Hepatocyte (in vitro differentiated cells): ENCODE data around the gene RPL35. TPM values are rescaled to one million over a fixed set of nuclear protein-coding genes. Genes with fewer than 3 reads are reported as not detected.

Experiments
- DNase-seq: peaks from one replicate; pipeline ENCODE4 v3.0.0-alpha.2; 2016; ENCODE audit warnings: low spot score
- H2AFZ ChIP-seq: fragments of 200-600 bp; sonication (generic); 2 replicates; pipeline ENCODE4 v1.6.0; 2016; ENCODE audit warnings: antibody characterized with exemption, mild to moderate bottlenecking
- H3K27ac ChIP-seq: fragments of 200-600 bp; sonication (generic); 2 replicates; pipeline ENCODE4 v1.5.1; 2016; ENCODE audit warnings: mild to moderate bottlenecking
- H3K27me3 ChIP-seq: fragments of 200-600 bp; sonication (generic); 2 replicates; pipeline ENCODE4 v1.6.1; 2016
- H3K36me3 ChIP-seq: fragments of 200-600 bp; sonication (generic); replicated peaks from 2 replicates; pipeline ENCODE4 v1.5.1; 2016; ENCODE audit warnings: low read depth; ENCODE audit not compliant: insufficient read depth
- H3K4me1 ChIP-seq: fragments of 200-600 bp; sonication (generic); 2 replicates; pipeline ENCODE4 v1.5.1; 2016; ENCODE audit warnings: mild to moderate bottlenecking, moderate library complexity; ENCODE audit not compliant: insufficient read depth
- H3K4me2 ChIP-seq: fragments of 200-600 bp; sonication (generic); 2 replicates; pipeline ENCODE4 v1.6.0; 2016
- H3K4me3 ChIP-seq: fragments of 200-600 bp; sonication (generic); 2 replicates; pipeline ENCODE4 v1.5.1; 2016; ENCODE audit warnings: mild to moderate bottlenecking
- H3K79me2 ChIP-seq: fragments of 200-600 bp; sonication (generic); 2 replicates; pipeline ENCODE4 v1.6.0; 2017; ENCODE audit warnings: mild to moderate bottlenecking
- H3K9me2 ChIP-seq: fragments of 200-600 bp; sonication (generic); replicated peaks from 2 replicates; pipeline ENCODE4 v1.6.0; 2017; ENCODE audit warnings: mild to moderate bottlenecking; ENCODE audit not compliant: insufficient read depth
- H3K9me3 ChIP-seq: fragments of 200-600 bp; sonication (generic); 2 replicates; pipeline ENCODE4 v1.5.1; 2016; ENCODE audit warnings: low read depth, mild to moderate bottlenecking
- H4K20me1 ChIP-seq: fragments of 200-600 bp; sonication (generic); 2 replicates; pipeline ENCODE4 v1.6.0; 2016; ENCODE audit warnings: mild to moderate bottlenecking; ENCODE audit not compliant: insufficient read depth, poor library complexity, severe bottlenecking
- EZH2 ChIP-seq: fragments of 200-600 bp; sonication (generic); IDR thresholded peaks from 2 replicates; pipeline ENCODE4 v1.6.1; 2016; ENCODE audit warnings: antibody characterized with exemption, mild to moderate bottlenecking, borderline replicate concordance
- EZH2phosphoT487 ChIP-seq: fragments of 200-600 bp; sonication (generic); IDR thresholded peaks from one replicate; pipeline ENCODE4 v1.6.1; 2018; ENCODE audit warnings: antibody characterized with exemption, mild to moderate bottlenecking, low read depth, moderate library complexity; ENCODE audit not compliant: unreplicated experiment, severe bottlenecking
- WGBS: methylation state at CpG from one replicate; pipeline ENCODE4 v1.1.6; 2016; ENCODE audit warnings: low lambda C conversion rate; ENCODE audit errors: missing lambda C conversion rate; 5-methylcytosine and 5-hydroxymethylcytosine counted together
- polyA plus RNA-seq: library from polyadenylated mRNA; unstranded; fragments of >200 nt; fragmentation: Nextera tagmentation; extraction: Ambion mirVana; gene quantifications from 2 replicates; pipeline ENCODE4 v1.2.1, GENCODE V29; 2016
- total RNA-seq: library from RNA; depleted of rRNA; stranded (reverse); fragments of >200 nt; gene quantifications from 2 replicates; pipeline ENCODE4 v1.2.3, GENCODE V29; 2014
- TF ChIP-seq, protein P1 (sequence below): fragments of 200-600 bp; sonication (generic); IDR thresholded peaks from 2 replicates; pipeline ENCODE4 v1.5.1; 2016; ENCODE audit warnings: antibody characterized with exemption, mild to moderate bottlenecking; ENCODE audit not compliant: poor library complexity

The RPL35 gene
- total and polyA plus RNA-seq, 2 experiments from 2014 or later = 927 to 1,257 TPM

DNA sequence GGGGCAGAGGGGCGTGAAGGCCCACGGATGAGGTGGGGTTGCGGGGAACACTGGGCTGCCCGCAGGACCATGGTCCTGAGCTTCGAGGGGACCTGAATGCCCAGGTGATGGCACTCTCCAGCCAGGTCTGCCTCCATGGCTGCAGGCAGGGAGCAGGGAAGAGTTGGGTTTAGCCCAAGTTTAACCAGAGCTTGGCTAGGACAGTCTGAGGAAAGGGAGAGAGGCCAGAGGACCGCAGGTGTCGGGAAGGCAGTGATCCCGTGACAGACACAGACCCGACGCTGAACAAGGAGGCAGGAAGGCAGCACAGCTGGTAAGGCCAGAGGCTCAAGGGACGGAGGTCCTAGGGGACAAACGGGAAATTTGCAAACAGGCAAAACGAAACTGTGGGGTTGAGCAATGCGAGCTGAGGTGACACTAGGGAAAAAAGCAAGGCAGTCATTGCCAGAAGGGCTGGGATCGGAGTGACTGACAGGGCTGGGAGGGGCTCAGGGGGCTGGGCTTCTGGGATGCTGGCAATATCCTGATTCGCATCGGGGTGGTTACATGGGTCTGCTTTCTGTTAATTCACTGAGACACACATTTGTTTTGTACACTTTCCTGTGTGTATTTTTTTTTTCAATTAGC lies 25.2 kb upstream of the RPL35 start:
- Histone ChIP-seq H3K79me2 (no peaks in the 10 kb centered on the region), H4K20me1 (no peaks in the 10 kb centered on the region), H3K9me2 (no peaks in the 10 kb centered on the region), H2AFZ (no peak overlapping the region), H3K36me3 (no peaks in the 10 kb centered on the region), H3K4me3 (no peak overlapping the region), H3K9me3 (no peaks in the 10 kb centered on the region), H3K27ac (no peak overlapping the region), H3K27me3 (no peaks in the 10 kb centered on the region), H3K4me2 (no peak overlapping the region), H3K4me1 (no peaks in the 10 kb centered on the region)
- TF ChIP-seq, protein P1, sequence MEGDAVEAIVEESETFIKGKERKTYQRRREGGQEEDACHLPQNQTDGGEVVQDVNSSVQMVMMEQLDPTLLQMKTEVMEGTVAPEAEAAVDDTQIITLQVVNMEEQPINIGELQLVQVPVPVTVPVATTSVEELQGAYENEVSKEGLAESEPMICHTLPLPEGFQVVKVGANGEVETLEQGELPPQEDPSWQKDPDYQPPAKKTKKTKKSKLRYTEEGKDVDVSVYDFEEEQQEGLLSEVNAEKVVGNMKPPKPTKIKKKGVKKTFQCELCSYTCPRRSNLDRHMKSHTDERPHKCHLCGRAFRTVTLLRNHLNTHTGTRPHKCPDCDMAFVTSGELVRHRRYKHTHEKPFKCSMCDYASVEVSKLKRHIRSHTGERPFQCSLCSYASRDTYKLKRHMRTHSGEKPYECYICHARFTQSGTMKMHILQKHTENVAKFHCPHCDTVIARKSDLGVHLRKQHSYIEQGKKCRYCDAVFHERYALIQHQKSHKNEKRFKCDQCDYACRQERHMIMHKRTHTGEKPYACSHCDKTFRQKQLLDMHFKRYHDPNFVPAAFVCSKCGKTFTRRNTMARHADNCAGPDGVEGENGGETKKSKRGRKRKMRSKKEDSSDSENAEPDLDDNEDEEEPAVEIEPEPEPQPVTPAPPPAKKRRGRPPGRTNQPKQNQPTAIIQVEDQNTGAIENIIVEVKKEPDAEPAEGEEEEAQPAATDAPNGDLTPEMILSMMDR = no peak
- TF ChIP-seq EZH2phosphoT487 (no peak), EZH2 (no peak)
- 88% methylated on average over 13 of the region's 17 CpGs for WGBS
- no peak for DNase-seq

DNA sequence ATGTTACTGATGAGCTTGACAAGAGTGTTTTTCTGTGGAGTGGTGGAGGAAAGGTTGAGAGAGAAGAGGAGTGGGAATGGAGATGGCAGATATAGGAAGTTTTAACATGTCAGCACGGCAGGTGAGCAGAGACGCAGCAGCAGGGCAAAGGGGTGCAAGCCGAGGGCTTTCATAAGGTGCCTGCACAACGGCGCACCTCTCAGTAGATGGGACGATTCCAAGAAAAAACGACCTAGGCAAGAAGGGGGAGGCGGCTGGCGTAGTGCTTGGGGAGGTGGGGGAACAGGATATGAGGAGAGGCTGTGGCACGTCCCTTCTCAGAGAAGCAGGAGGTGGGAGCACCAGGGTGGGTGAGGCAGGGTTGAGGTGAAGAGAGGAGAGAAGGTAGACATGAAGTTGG lies 24.7 kb upstream of the RPL35 start:
- no peaks in the 10 kb centered on the region for H3K9me2 ChIP-seq
- WGBS = 97% methylated on average over 10 of the region's 10 CpGs
- no peaks in the 10 kb centered on the region for H3K27me3 ChIP-seq
- H3K4me2 ChIP-seq = no peak overlapping the region
- TF ChIP-seq EZH2phosphoT487 (no peak), EZH2 (no peak)
- TF ChIP-seq, protein P1 = no peak
- H3K4me3 ChIP-seq = no peak overlapping the region
- no peaks in the 10 kb centered on the region for H3K9me3 ChIP-seq
- no peaks in the 10 kb centered on the region for H3K4me1 ChIP-seq
- DNase-seq = no peak
- no peaks in the 10 kb centered on the region for H3K36me3 ChIP-seq
- H4K20me1 ChIP-seq = no peaks in the 10 kb centered on the region
- H3K27ac ChIP-seq = no peak overlapping the region
- H2AFZ ChIP-seq = no peak overlapping the region
- H3K79me2 ChIP-seq = no peaks in the 10 kb centered on the region

DNA sequence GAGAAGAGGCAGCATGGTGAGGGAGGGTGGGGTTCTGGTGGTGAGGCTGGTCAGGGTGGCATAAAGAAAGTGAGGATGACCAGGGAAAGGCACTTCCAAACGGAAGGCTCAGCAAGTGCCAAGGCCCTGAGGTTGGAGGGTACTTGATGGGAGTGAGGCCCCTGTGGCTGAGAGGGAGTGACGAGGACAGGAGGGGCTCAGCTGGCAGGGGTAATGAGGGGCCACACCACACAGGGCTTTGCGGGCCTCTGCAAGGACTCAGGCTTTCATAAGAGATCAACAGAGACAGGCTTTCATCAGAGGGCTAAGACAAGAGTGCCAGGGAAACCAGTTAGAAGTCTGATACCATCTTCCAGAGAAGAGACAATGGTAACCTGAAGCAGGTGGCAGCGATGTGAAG lies 23.8 kb upstream of the RPL35 start:
- no peaks in the 10 kb centered on the region for H3K79me2 ChIP-seq
- no peaks in the 10 kb centered on the region for H3K4me1 ChIP-seq
- no peaks in the 10 kb centered on the region for H3K27me3 ChIP-seq
- H3K27ac ChIP-seq = no peak overlapping the region
- no peak for DNase-seq
- no peak overlapping the region for H2AFZ ChIP-seq
- no peak overlapping the region for H3K4me3 ChIP-seq
- H3K9me2 ChIP-seq = no peaks in the 10 kb centered on the region
- no peaks in the 10 kb centered on the region for H3K9me3 ChIP-seq
- H3K36me3 ChIP-seq = no peaks in the 10 kb centered on the region
- 98% methylated on average over 4 of the region's 4 CpGs for WGBS
- H3K4me2 ChIP-seq = no peak overlapping the region
- TF ChIP-seq, protein P1 = no peak
- TF ChIP-seq EZH2phosphoT487 = no peak
- TF ChIP-seq EZH2 = no peak
- no peaks in the 10 kb centered on the region for H4K20me1 ChIP-seq
